Loucy (cell line): ENCODE results near the gene RPE65.
"Not testable (repeated sequence)": the region's sequence is repeated elsewhere in the genome, so short reads cannot be mapped to it uniquely, and the experiment has no call there.

Source experiments
- CTCF ChIP-seq: fragments of 200-600 bp; sonication (generic); conservative IDR thresholded peaks from 2 replicates; pipeline ENCODE4 v1.5.1; 2014; ENCODE audit warnings: mild to moderate bottlenecking, antibody characterized with exemption, low read length
- EZH2phosphoT487 ChIP-seq: fragments of 200-600 bp; IDR thresholded peaks from 2 replicates; pipeline ENCODE4 v1.6.1; 2018; ENCODE audit warnings: antibody characterized with exemption, mild to moderate bottlenecking, moderate library complexity, borderline replicate concordance

GRCh38 chr1:68392474-68392873 lies 57.3 kb downstream of the RPE65 start:
- TF ChIP-seq CTCF, EZH2phosphoT487: not testable (repeated sequence)
